Fibroblast of skin of left quadriceps (primary cell): Measurements from ENCODE around the gene RASGEF1B.
"Not testable (repeated sequence)": the region's sequence is repeated elsewhere in the genome, so short reads cannot be mapped to it uniquely, and the experiment has no call there.

Experiments used
- DNase-seq, 2 experiments: peaks; one replicate each; pipeline ENCODE4 v3.0.0-alpha.2; 2013; ENCODE audit warnings: low read depth in 2 of 2

RASGEF1B gene

DNA sequence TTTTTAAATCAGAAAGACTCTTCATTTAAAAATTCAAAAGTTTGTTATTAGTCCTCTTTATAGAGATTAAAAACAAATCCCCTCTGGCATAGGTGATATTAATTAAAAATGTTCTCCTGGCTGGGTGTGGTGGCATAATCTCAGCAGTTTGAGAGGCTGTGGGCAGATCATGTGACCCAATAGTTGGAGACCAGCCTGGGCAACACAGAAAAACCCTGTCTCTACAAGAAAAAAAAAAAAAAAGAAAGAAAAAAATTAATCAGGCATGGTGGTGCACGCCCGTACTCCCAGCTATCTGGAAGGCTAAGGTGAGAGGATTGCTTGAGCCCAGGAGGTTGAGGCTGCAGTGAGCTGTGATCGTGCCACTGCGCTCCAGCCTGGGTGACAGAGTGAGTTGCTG, 38.9 kb downstream of the RASGEF1B start:
- DNase-seq: no peak

GRCh38 chr4:81431971-81432370, 39.7 kb downstream of the RASGEF1B start:
- DNase-seq: no peak

DNA sequence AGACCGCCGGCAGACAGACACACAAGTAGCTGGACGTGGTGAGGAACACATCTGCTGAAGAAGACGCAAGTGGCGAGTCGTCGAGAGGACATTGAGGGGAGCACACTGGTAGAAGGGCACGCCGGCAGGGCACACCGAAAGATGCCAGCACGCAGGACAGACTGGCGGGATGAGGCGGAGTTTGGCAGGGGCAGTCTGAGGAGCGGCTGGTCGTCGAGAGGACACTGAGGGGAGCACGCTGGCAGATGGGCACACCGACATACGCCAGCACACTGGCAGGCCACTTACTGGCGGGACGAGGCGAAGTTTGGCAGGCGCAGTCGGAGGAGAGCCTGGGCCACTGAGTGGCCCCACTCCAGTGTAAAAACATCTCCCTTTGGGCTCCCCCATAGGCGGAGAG, 42.1 kb downstream of the RASGEF1B start:
- DNase-seq: no peak

DNA sequence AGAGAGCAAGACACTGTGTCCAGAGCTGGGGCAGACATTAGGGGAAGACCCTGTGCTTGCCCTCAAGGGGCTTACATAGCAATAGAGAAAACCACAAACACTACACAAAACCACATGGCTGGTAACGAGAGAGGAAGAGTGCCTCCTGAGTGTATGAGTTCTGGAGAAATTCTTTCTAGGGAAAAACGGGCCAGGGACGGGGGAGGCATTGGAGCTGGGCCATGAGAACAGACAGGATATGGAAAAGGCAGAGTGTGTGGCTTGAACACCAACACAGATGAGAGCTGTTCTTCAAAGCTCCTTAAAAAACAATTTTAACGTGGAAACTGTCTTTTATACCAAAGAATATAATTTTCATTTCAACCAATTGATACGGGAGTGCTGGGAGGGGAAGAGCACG, 42.7 kb downstream of the RASGEF1B start:
- DNase-seq: no peak

DNA sequence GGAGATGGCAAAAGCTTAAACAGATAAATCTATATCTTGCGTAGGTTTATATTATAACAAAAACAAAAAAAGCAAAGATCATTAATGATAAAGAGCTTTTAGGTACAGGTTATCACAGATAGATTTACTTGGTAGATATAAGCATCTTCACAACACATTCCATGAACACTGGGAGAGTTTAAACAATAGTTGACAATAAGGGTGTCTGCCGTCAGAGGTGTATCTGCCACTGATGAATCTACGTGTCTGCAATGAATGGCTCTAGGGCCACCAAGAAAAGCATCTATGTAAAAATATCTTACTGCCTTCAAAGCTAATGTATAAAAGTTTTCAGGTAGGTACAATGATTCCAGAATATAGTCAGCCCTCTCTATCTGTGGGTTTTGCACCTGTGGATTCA, 43.7 kb downstream of the RASGEF1B start:
- DNase-seq: no peak

- no peak for DNase-seq
Measured at GRCh38 chr4:81427344-81427821, 44.3 kb downstream of the RASGEF1B start.

- no peak for DNase-seq
Measured at GRCh38 chr4:81426770-81427289, 44.9 kb downstream of the RASGEF1B start.

GRCh38 chr4:81424816-81425755, 46.6 kb downstream of the RASGEF1B start:
- no peak for DNase-seq

- DNase-seq: no peak
Measured at GRCh38 chr4:81424336-81424735, 47.4 kb downstream of the RASGEF1B start.

GRCh38 chr4:81422595-81422994, 49.1 kb downstream of the RASGEF1B start:
- DNase-seq: no peak

- no peak for DNase-seq
Measured at GRCh38 chr4:81421346-81422218, 50.1 kb downstream of the RASGEF1B start.

DNA sequence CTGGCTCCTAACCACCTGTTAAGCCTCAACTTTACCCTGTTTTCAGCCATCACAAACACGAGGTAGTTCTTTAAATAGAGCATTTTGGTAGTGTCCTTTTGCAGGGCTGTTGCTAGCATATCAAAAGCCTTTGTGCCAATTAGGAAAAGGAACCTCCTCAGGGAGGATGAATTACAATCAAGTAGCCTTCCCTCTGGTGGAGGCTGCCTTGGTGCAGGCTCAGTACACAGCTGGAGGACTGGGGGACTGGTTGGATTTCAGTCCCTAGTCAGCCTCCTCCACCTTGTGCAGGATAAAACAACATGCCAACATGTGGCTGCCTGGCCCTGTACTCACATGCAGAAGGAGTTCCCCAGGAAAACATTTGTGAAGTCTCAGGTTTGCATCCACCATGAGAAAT, 53.1 kb downstream of the RASGEF1B start:
- DNase-seq: no peak

GRCh38 chr4:81412946-81413495, 58.7 kb downstream of the RASGEF1B start:
- no peak for DNase-seq

DNA sequence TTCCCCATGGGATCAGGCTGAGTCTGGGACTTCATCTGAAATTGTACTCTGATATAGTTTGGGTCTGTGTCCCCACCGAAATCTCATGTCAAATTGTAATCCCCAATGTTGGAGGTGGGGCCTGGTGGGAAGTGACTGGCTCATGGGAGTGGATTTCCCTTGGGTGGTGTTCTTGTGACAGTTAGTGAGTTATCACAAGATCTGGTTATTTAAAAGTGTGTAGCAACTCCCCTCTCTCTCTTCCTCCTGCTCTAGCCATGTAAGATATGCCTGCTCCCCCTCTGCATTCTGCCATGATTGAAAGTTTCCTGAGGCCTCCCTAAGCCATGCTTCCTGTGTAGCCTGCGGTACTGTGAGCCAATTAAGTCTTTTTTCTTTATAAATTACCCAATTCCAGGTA, 61.0 kb downstream of the RASGEF1B start:
- no peak for DNase-seq

GRCh38 chr4:81409836-81410235, 61.9 kb downstream of the RASGEF1B start:
- DNase-seq: no peak

GRCh38 chr4:81408341-81408740, 63.4 kb downstream of the RASGEF1B start:
- no peak for DNase-seq

DNA sequence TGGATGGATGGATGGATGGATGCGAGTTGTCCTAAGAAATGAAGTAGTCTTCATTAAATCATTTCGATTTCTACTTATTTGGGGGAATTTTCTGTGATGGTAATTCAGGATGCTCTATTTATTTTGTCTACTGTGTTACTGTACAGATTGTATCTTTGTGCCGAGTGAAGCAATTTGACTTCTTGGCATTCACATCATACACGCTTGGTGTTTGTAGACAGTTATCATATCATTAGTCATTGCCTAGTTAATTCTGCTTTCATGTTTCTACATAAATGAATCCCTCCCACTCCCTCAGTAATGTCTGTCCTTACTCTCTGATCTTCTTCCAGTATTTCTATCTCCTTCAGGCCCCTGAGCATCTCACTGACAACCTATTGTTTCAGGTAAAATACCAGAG, 64.0 kb downstream of the RASGEF1B start:
- DNase-seq: no peak

GRCh38 chr4:81406481-81406880, 65.2 kb downstream of the RASGEF1B start:
- not testable (repeated sequence) for DNase-seq

DNA sequence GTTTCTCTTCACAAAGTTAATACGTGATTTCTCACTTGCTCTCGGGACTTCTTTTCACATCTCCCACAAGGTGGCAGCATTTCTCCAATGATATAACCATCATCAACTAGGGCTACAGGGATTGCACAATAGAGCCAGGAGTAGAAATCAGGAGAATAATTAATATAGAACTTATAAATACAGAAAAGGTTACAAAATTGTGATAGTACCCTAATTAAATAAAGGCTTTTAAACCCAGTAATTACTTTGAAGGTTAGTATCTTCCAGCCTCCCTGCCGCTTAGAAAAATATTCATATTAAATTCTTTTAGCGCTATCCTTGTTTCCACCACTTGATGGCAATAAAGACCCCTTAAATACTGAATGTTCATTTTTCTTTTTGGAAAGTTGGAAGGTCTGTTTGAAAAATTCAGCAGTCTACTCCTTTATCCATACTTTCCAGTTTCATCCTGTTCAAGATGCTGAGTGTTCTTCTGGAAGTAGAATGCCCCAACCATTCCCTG, 65.8 kb downstream of the RASGEF1B start:
- DNase-seq: peak; percentile 54 to 65

DNA sequence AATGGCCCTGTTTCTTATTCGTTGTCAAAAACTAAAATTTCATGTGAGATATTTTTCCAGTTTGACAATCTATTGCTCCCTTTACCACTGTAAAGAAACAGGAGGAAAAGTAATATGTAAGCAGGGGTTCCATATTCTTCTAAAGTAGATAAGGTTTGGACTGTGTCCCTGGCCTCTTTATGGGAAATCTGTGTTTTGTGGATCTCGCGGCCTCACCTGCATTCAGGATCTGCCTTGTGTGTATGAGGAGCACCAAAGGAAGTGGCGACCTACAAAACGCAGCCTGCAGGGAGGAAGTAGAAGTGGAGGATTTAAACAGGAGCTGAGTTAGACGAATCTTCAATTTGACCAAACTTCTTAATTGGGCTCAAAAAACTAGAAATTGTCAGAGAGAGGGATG, 67.0 kb downstream of the RASGEF1B start:
- DNase-seq: no peak

GRCh38 chr4:81404294-81404693, 67.4 kb downstream of the RASGEF1B start:
- DNase-seq: no peak
